H1 (cell line): ENCODE data around the gene ADGRF5. TPM values are rescaled to one million over a fixed set of nuclear protein-coding genes. Genes with fewer than 3 reads are reported as not detected.

Experiments
- CTCF ChIA-PET: fragments of 300-600 bp; sonication (Branson Sonifier 250); formaldehyde crosslinking; loops from one replicate; lab custom pipeline; 2021; ENCODE audit not compliant: partially characterized antibody; lab: Charles Lee
- POLR2A ChIA-PET: fragments of 300-600 bp; sonication (Branson Sonifier 250); formaldehyde crosslinking; loops from one replicate; lab custom pipeline; 2021; ENCODE audit warnings: inconsistent platforms; ENCODE audit not compliant: partially characterized antibody; lab: Charles Lee
- DNase-seq, 2 experiments: peaks; one replicate each; pipeline versions ENCODE4 v3.0.0 to v3.0.0-alpha.2; 2010 to 2022; ENCODE audit warnings: low spot score in 2 of 2, low read depth in 1 of 2, mixed read lengths in 1 of 2
- FAIRE-seq: peaks from 2 replicates; lab custom pipeline; 2011; peaks lifted over from hg19 to GRCh38; lab: Jason Lieb, UNC
- H2AFZ ChIP-seq: 2 replicates; pipeline ENCODE4 v1.8.1; 2012; ENCODE audit warnings: low read length, inconsistent platforms
- H2AK5ac ChIP-seq: 2 replicates; pipeline ENCODE4 v1.6.1; 2013; ENCODE audit warnings: low read depth, low read length
- H2BK120ac ChIP-seq: replicated peaks from 2 replicates; pipeline ENCODE3; 2013; ENCODE audit warnings: low read depth, low read length, inconsistent platforms
- H2BK12ac ChIP-seq: 2 replicates; pipeline ENCODE4 v1.6.1; 2013; ENCODE audit warnings: low read depth, low read length
- H2BK15ac ChIP-seq: 2 replicates; pipeline ENCODE4 v1.6.1; 2013; ENCODE audit warnings: low read length
- H2BK20ac ChIP-seq: 2 replicates; pipeline ENCODE4 v1.6.1; 2013; ENCODE audit warnings: low read length
- H2BK5ac ChIP-seq: 2 replicates; pipeline ENCODE4 v1.6.1; 2013; ENCODE audit warnings: low read depth, low read length
- H3K14ac ChIP-seq: 2 replicates; pipeline ENCODE4 v1.6.1; 2013; ENCODE audit warnings: inconsistent platforms; ENCODE audit not compliant: insufficient read length
- H3K18ac ChIP-seq: 2 replicates; pipeline ENCODE4 v1.6.1; 2013; ENCODE audit warnings: low read length; ENCODE audit errors: extremely low read depth
- H3K23ac ChIP-seq: 2 replicates; pipeline ENCODE4 v1.6.1; 2013; ENCODE audit warnings: inconsistent platforms; ENCODE audit not compliant: insufficient read length
- H3K23me2 ChIP-seq: 2 replicates; pipeline ENCODE4 v1.6.1; 2013; ENCODE audit warnings: low read depth, low read length
- H3K27ac ChIP-seq: 2 replicates; pipeline ENCODE4 v1.6.1; 2011; ENCODE audit warnings: low read depth, low read length, inconsistent platforms
- H3K27me3 ChIP-seq, 4 experiments: replicated peaks in 1 of 4; 1 replicate in 1 of 4; 2 replicates in 3 of 4; pipeline versions ENCODE4 v1.6.1 to v1.8.1; 2011 to 2013; ENCODE audit warnings: low read length in 3 of 4, mild to moderate bottlenecking in 3 of 4, inconsistent platforms in 2 of 4, mixed read lengths in 2 of 4, moderate library complexity in 1 of 4; ENCODE audit not compliant: control insufficient read depth in 3 of 4, insufficient read depth in 3 of 4; ENCODE audit errors: extremely low read depth in 1 of 4
- H3K36me3 ChIP-seq, 4 experiments: 2 replicates each; pipeline versions ENCODE4 v1.6.1 to v1.8.1; 2011 to 2013; ENCODE audit warnings: mild to moderate bottlenecking in 4 of 4, low read length in 3 of 4, moderate library complexity in 2 of 4, control low read depth in 1 of 4, inconsistent platforms in 1 of 4; ENCODE audit not compliant: insufficient read depth in 4 of 4, control insufficient read depth in 2 of 4
- H3K4ac ChIP-seq: replicated peaks from 2 replicates; pipeline ENCODE3; 2013; ENCODE audit warnings: low read length, low read depth, mixed read lengths, inconsistent platforms; ENCODE audit not compliant: insufficient read length
- H3K4me1 ChIP-seq, 4 experiments: replicated peaks in 1 of 4; 1 replicate in 1 of 4; 2 replicates in 3 of 4; pipeline versions ENCODE4 v1.6.1 to v1.8.1; 2011 to 2013; ENCODE audit warnings: low read length in 3 of 4, inconsistent platforms in 2 of 4, mixed read lengths in 1 of 4; ENCODE audit not compliant: insufficient read depth in 4 of 4, control insufficient read depth in 3 of 4
- H3K4me2 ChIP-seq, 2 experiments: 2 replicates each; pipeline versions ENCODE4 v1.6.1 to v1.8.1; 2011 to 2013; ENCODE audit warnings: low read depth in 2 of 2, low read length in 2 of 2, control low read depth in 1 of 2, inconsistent platforms in 1 of 2, mild to moderate bottlenecking in 1 of 2; ENCODE audit not compliant: insufficient read depth in 1 of 2
- H3K4me3 ChIP-seq, 4 experiments: fragments of 200-600, 300-600 bp in 1 of 4; sonication (generic), shearing (Covaris generic), sonication (Bioruptor Twin) in 1 of 4; 2 replicates each; pipeline versions ENCODE4 v1.5.1 to v1.8.1; 2011 to 2016; ENCODE audit warnings: low read length in 4 of 4, low read depth in 3 of 4, control low read depth in 2 of 4, inconsistent platforms in 2 of 4, mild to moderate bottlenecking in 2 of 4, mixed read lengths in 1 of 4, moderate library complexity in 1 of 4; ENCODE audit not compliant: insufficient read depth in 2 of 4; ENCODE audit errors: extremely low read depth in 1 of 4
- H3K56ac ChIP-seq: replicated peaks from 2 replicates; pipeline ENCODE3; 2013; ENCODE audit warnings: low read depth, mild to moderate bottlenecking, mixed read lengths, low read length, inconsistent platforms; ENCODE audit not compliant: insufficient read length
- H3K79me1 ChIP-seq: 2 replicates; pipeline ENCODE4 v1.6.1; 2013; ENCODE audit warnings: low read depth, low read length, control low read depth
- H3K79me2 ChIP-seq, 2 experiments: 2 replicates each; pipeline versions ENCODE4 v1.6.1 to v1.8.1; 2012 to 2013; ENCODE audit warnings: low read length in 2 of 2, mild to moderate bottlenecking in 2 of 2, inconsistent platforms in 1 of 2; ENCODE audit not compliant: insufficient read depth in 2 of 2, control insufficient read depth in 1 of 2
- H3K9ac ChIP-seq, 4 experiments: replicated peaks in 1 of 4; 1 replicate in 1 of 4; 2 replicates in 3 of 4; pipeline versions ENCODE4 v1.6.1 to v1.8.1; 2011 to 2013; ENCODE audit warnings: low read depth in 3 of 4, low read length in 3 of 4, control low read depth in 2 of 4, mild to moderate bottlenecking in 2 of 4, moderate library complexity in 2 of 4, inconsistent platforms in 1 of 4; ENCODE audit errors: extremely low read depth in 1 of 4
- H3K9me3 ChIP-seq, 2 experiments: 2 replicates each; pipeline versions ENCODE4 v1.6.1 to v1.8.1; 2012 to 2013; ENCODE audit warnings: mild to moderate bottlenecking in 2 of 2, moderate library complexity in 2 of 2, control low read depth in 1 of 2, inconsistent platforms in 1 of 2, low read depth in 1 of 2, low read length in 1 of 2, mixed read lengths in 1 of 2; ENCODE audit not compliant: insufficient read depth in 2 of 2
- H4K20me1 ChIP-seq, 2 experiments: replicated peaks in 1 of 2; 2 replicates each; pipeline versions ENCODE3 to v1.8.1; 2011 to 2013; ENCODE audit warnings: inconsistent platforms in 2 of 2, low read length in 2 of 2, mild to moderate bottlenecking in 1 of 2; ENCODE audit not compliant: insufficient read depth in 2 of 2, control insufficient read depth in 1 of 2
- H4K5ac ChIP-seq: 2 replicates; pipeline ENCODE4 v1.6.1; 2013; ENCODE audit warnings: low read length, low read depth, mixed read lengths, inconsistent platforms; ENCODE audit not compliant: insufficient read length
- H4K8ac ChIP-seq: 2 replicates; pipeline ENCODE4 v1.8.0; 2013; ENCODE audit warnings: mild to moderate bottlenecking, moderate library complexity, low read length, inconsistent platforms; ENCODE audit not compliant: insufficient read depth; ENCODE audit errors: extremely low read depth
- H4K91ac ChIP-seq: replicated peaks from 2 replicates; pipeline ENCODE3; 2013; ENCODE audit warnings: low read length, mixed read lengths, inconsistent platforms; ENCODE audit not compliant: insufficient read length
- CHD1 ChIP-seq: IDR thresholded peaks from 2 replicates; pipeline ENCODE4 v1.6.1; 2012; ENCODE audit warnings: low read depth, low read length, improper control_type of control experiment
- CREB1 ChIP-seq: IDR thresholded peaks from 2 replicates; pipeline ENCODE4 v1.6.1; 2012; ENCODE audit warnings: inconsistent platforms
- MAFK ChIP-seq: IDR thresholded peaks from 2 replicates; pipeline ENCODE4 v1.6.1; 2012; ENCODE audit warnings: low read depth, mild to moderate bottlenecking, improper control_type of control experiment, low read length
- WGBS, 2 experiments: shearing (Covaris generic) in 1 of 2; methylation state at CpG; one replicate each; pipeline versions ENCODE4 v1.1.6 to v1.1.7; 2013 to 2015; ENCODE audit warnings: low lambda C conversion rate in 2 of 2, mixed read lengths in 2 of 2, inconsistent platforms in 1 of 2, low coverage in 1 of 2, missing lambda C conversion rate in 1 of 2; ENCODE audit not compliant: insufficient replicate concordance in 2 of 2, insufficient coverage in 1 of 2, insufficient read length in 1 of 2; ENCODE audit errors: extremely low coverage in 1 of 2, missing lambda C conversion rate in 1 of 2; 5-methylcytosine and 5-hydroxymethylcytosine counted together
- polyA plus RNA-seq, 7 experiments: library from polyadenylated mRNA; depleted of rRNA in 3 of 7; stranded (reverse) in 5 of 7; unstranded in 2 of 7; fragments of >200 nt in 5 of 7; fragments of 200-250 nt in 2 of 7; gene quantifications; 1 replicate in 5 of 7; 2 replicates in 1 of 7; 4 replicates in 1 of 7; pipeline versions ENCODE4 v1.2.1 to v1.2.3, GENCODE V29; 2011 to 2013; ENCODE audit warnings: missing spikeins in 2 of 7, mixed read lengths in 2 of 7
- total RNA-seq: library from RNA; stranded (reverse); fragmentation: NEBNext Ultra II Directional; extraction: Animal tissue kit (Norgen Biotek cat#: 25700); gene quantifications from 2 replicates; pipeline ENCODE4 v1.2.1, GENCODE V29; 2021

The ADGRF5 gene
- total and polyA plus RNA-seq, 2 of the 8 experiments (the other 6 are each of a cell fraction or from before 2014, with no cell fraction given) = 0.06 TPM; not detected in 1

GRCh38 chr6:46849361-46849690 is 72.4 kb downstream of the ADGRF5 start:
- H2BK120ac ChIP-seq = no peak overlapping the region
- H3K79me2 ChIP-seq = no peaks in the 10 kb centered on the region
- H4K91ac ChIP-seq = no peak overlapping the region
- no peak overlapping the region for H2BK20ac ChIP-seq
- no peak overlapping the region for H3K18ac ChIP-seq
- no peak overlapping the region for H2AK5ac ChIP-seq
- no peak overlapping the region for H4K5ac ChIP-seq
- H2BK12ac ChIP-seq = no peak overlapping the region
- no peak overlapping the region for H3K14ac ChIP-seq
- CTCF ChIA-PET = interaction anchor here (0.6 to 2.1 kb wide), 28 partner anchors 11 to 382 kb away, joined by 3 to 17 read pairs (median 4); partner anchors contain the start of genes ADGRF1 and ADGRF5
- peaks cover 0 to 3% (median 0%) of the 10 kb centered on the region in 4 experiments; a peak in 1 of 7 replicates for H3K27me3 ChIP-seq
- H2BK5ac ChIP-seq = no peak overlapping the region
- TF ChIP-seq CREB1 (no peak), CHD1 (no peak), MAFK (no peak)
- H3K9me3 ChIP-seq = no peaks in the 10 kb centered on the region
- peaks cover 3% of the 10 kb centered on the region; the same call in 1 of the 2 replicates for H3K23me2 ChIP-seq
- no peak overlapping the region for H3K4ac ChIP-seq
- no peak overlapping the region; the same call in 1 of the 2 replicates for H4K8ac ChIP-seq
- no peaks in the 10 kb centered on the region for H3K79me1 ChIP-seq
- 97% methylated on average over 5 of the region's 5 CpGs; no CpG with 5 or more reads in 1 of the 2 experiments for WGBS, 2 experiments
- H3K23ac ChIP-seq = no peak overlapping the region
- H3K4me2 ChIP-seq = no peak overlapping the region
- no peak overlapping the region for H3K4me3 ChIP-seq
- H3K27ac ChIP-seq = no peak overlapping the region
- no peak overlapping the region for H3K56ac ChIP-seq
- no peak overlapping the region for H2BK15ac ChIP-seq
- no peaks in the 10 kb centered on the region for H3K4me1 ChIP-seq
- no peak overlapping the region for H3K9ac ChIP-seq
- no peak overlapping the region for H2AFZ ChIP-seq
- no peak for FAIRE-seq
- no peak for DNase-seq
- POLR2A ChIA-PET = no interaction called here
- no peaks in the 10 kb centered on the region for H3K36me3 ChIP-seq
- H4K20me1 ChIP-seq = no peaks in the 10 kb centered on the region
